KMS-11 (cell line): ENCODE measurements around the gene PPP3CB.

Experiments
- H2AFZ ChIP-seq: fragments of 200-600 bp; sonication (generic); 2 replicates; pipeline ENCODE4 v1.6.1; 2016; ENCODE audit warnings: antibody characterized with exemption, mixed run types, low read depth
- H3K27ac ChIP-seq: fragments of 200-600 bp; sonication (generic); 2 replicates; pipeline ENCODE4 v1.6.1; 2016; ENCODE audit warnings: mild to moderate bottlenecking, mixed run types
- H3K27me3 ChIP-seq: fragments of 200-600 bp; sonication (generic); 2 replicates; pipeline ENCODE4 v1.6.1; 2017; ENCODE audit warnings: mild to moderate bottlenecking, low read depth, mixed run types, moderate library complexity; ENCODE audit not compliant: insufficient read depth
- H3K36me3 ChIP-seq: fragments of 200-600 bp; sonication (generic); 2 replicates; pipeline ENCODE4 v1.6.1; 2017; ENCODE audit warnings: mild to moderate bottlenecking, mixed run types; ENCODE audit not compliant: insufficient read depth
- H3K4me1 ChIP-seq: fragments of 200-600 bp; sonication (generic); 2 replicates; pipeline ENCODE4 v1.6.1; 2016; ENCODE audit warnings: mild to moderate bottlenecking, low read depth, mixed run types; ENCODE audit not compliant: poor library complexity, severe bottlenecking
- H3K4me2 ChIP-seq: fragments of 200-600 bp; sonication (generic); 2 replicates; pipeline ENCODE4 v1.7.0; 2016; ENCODE audit warnings: mild to moderate bottlenecking, mixed run types
- H3K4me3 ChIP-seq: fragments of 200-600 bp; sonication (generic); IDR thresholded peaks from 2 replicates; pipeline ENCODE4 v1.6.1; 2017; ENCODE audit warnings: low read depth, low read length, mixed read lengths; ENCODE audit not compliant: insufficient read depth
- H3K79me2 ChIP-seq: fragments of 200-600 bp; sonication (generic); 2 replicates; pipeline ENCODE4 v1.6.1; 2016; ENCODE audit warnings: low read depth, mixed run types; ENCODE audit not compliant: insufficient read depth
- H3K9ac ChIP-seq: fragments of 200-600 bp; sonication (generic); 2 replicates; pipeline ENCODE4 v1.6.1; 2016; ENCODE audit warnings: mild to moderate bottlenecking, mixed run types
- H4K20me1 ChIP-seq: fragments of 200-600 bp; sonication (generic); 2 replicates; pipeline ENCODE4 v1.6.1; 2016; ENCODE audit warnings: mild to moderate bottlenecking, mixed run types; ENCODE audit not compliant: insufficient read depth
- CTCF ChIP-seq: fragments of 200-600 bp; sonication (generic); conservative IDR thresholded peaks from 2 replicates; pipeline ENCODE4 v1.6.1; 2017; ENCODE audit warnings: low read depth, mild to moderate bottlenecking, antibody characterized with exemption, low read length, moderate library complexity, mixed read lengths

Gene PPP3CB

DNA sequence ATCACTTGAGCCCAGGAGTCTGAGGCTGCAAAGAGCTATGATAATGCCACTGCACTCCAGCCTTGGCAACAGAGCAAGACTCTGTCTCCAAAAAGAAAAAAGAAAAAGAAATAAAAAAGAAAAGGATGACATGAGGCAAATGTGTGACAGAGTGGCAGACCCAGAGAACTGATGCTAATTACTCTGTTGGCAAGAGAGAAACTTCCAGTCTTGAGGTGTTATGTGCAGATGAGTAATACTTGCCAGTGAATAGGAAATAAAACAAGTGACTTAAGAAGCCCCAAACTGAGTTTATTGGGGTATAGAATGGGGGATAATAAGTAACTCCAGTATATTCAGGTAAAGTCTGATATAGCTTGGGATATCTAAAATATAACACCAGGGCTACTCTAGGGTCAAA, 72.5 kb downstream of the PPP3CB start:
- Histone ChIP-seq H3K36me3 (no peaks in the 10 kb centered on the region), H4K20me1 (no peaks in the 10 kb centered on the region)

GRCh38 chr10:73416571-73416970, 79.3 kb downstream of the PPP3CB start:
- H3K27ac ChIP-seq = no peak overlapping the region
- H2AFZ ChIP-seq = no peak overlapping the region
- no peaks in the 10 kb centered on the region for H4K20me1 ChIP-seq
- H3K4me2 ChIP-seq = no peak overlapping the region
- H3K4me3 ChIP-seq = no peak overlapping the region
- no peak overlapping the region for H3K9ac ChIP-seq
- H3K36me3 ChIP-seq = no peaks in the 10 kb centered on the region
- peaks cover 16% of the 10 kb centered on the region for H3K4me1 ChIP-seq
- TF ChIP-seq CTCF = no peak
- H3K79me2 ChIP-seq = peaks cover 17% of the 10 kb centered on the region
- H3K27me3 ChIP-seq = no peaks in the 10 kb centered on the region

More for the DNA sequence above, 72.5 kb downstream of the PPP3CB start:
- Histone ChIP-seq H3K4me2 (no peak overlapping the region), H2AFZ (no peak overlapping the region), H3K4me1 (no peaks in the 10 kb centered on the region), H3K27ac (no peak overlapping the region), H3K79me2 (no peaks in the 10 kb centered on the region), H3K4me3 (no peak overlapping the region), H3K27me3 (no peaks in the 10 kb centered on the region), H3K9ac (no peak overlapping the region)
- TF ChIP-seq CTCF = no peak

GRCh38 chr10:73414230-73414945, 81.4 kb downstream of the PPP3CB start:
- no peak overlapping the region for H3K27ac ChIP-seq
- H3K4me2 ChIP-seq = peak overlapping the region; percentile 95
- H4K20me1 ChIP-seq = no peaks in the 10 kb centered on the region
- no peaks in the 10 kb centered on the region for H3K27me3 ChIP-seq
- H3K79me2 ChIP-seq = peaks cover 38% of the 10 kb centered on the region
- no peak for TF ChIP-seq CTCF
- no peak overlapping the region for H3K4me3 ChIP-seq
- H3K36me3 ChIP-seq = no peaks in the 10 kb centered on the region
- H3K4me1 ChIP-seq = peaks cover 16% of the 10 kb centered on the region
- peak overlapping the region; percentile 95 for H2AFZ ChIP-seq
- peak overlapping the region; percentile 95 for H3K9ac ChIP-seq

DNA sequence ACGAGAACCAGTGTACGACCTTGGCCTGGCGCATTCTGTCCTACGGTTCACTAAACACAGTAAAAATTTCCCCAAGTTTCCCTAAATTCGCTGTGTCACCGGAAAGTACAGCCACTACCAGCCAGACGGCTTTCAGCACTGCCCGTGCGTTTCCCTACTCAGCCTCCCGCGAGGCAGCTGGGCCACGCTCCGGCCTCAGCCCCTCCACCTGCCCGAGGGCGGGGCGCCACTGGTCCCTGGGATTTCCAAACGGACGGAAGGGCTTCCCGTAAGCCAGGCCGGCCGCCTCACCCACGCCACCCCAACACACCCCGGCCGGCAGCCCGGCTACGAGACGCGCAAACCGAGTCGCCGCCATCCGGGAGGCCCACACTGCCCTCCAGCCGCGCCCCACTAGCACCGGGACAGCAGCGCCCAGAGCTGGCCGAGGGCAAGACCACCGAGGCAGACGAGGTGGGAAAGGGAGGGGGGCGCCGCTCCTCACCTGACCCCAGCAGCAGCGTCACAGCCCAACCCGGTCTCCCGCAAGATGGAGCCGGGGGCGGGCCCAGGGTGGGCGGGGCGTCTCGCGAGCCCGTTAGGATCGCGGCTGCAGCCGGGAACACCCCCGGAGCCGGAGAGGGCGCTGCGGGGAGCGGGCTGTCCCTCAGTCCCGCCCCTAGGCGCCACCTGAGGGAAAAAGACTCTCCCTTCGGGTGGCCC, 82.1 kb downstream of the PPP3CB start, which contains the start of gene ANXA7:
TSS of gene ANXA7 (minus strand) at position 531 of the 702 bp plus-strand sequence. CDS start 13,202 bp downstream, outside the sequence.
- peak within 1 kb of the TSS; percentile 95 for H2AFZ ChIP-seq
- H3K4me3 ChIP-seq = no peak within 1 kb of the TSS
- peaks cover 16% of the 10 kb centered on the region for H3K4me1 ChIP-seq
- H4K20me1 ChIP-seq = peaks cover 3% of the 10 kb centered on the region; the same call in 1 of the 2 replicates
- H3K27me3 ChIP-seq = no peaks in the 10 kb centered on the region
- H3K36me3 ChIP-seq = no peaks in the 10 kb centered on the region
- peak within 1 kb of the TSS; percentile 95 for H3K9ac ChIP-seq
- H3K79me2 ChIP-seq = peaks cover 45% of the 10 kb centered on the region
- peak within 1 kb of the TSS; percentile 95 for H3K27ac ChIP-seq
- TF ChIP-seq CTCF = no peak
- H3K4me2 ChIP-seq = peak within 1 kb of the TSS; percentile 95
